K562 (cell line): ENCODE measurements around the gene CCDC93. TPM values are rescaled to one million over a fixed set of nuclear protein-coding genes. Genes with fewer than 3 reads are reported as not detected.

Source experiments
- ATAC-seq: fragments of 200-7000 bp; cut with Tn5 transposase; 3 replicates; pipeline ENCODE4 v1.9.1; 2020; ENCODE audit warnings: moderate library complexity
- BruUV-seq: library from RNA; stranded (reverse); fragments of 400-500 nt; replicated peaks from 2 replicates; lab custom pipeline; 2021; lab: Mats Ljungman, UMichigan
- CTCF ChIA-PET: fragments of 300-600 bp; formaldehyde crosslinking; extraction: SDS; loops from one replicate; lab custom pipeline; 2021; ENCODE audit warnings: low intra/inter-chr PET ratio; lab: Yijun Ruan, JAX
- POLR2A ChIA-PET: fragments of 300-600, 350-650 bp; sonication (Branson Sonifier 250); formaldehyde crosslinking; extraction: SDS; loops from one replicate; lab custom pipeline; 2021; ENCODE audit warnings: antibody characterized with exemption, inconsistent platforms; lab: Yijun Ruan, JAX
- DNase-seq, 4 experiments: peaks; one replicate each; pipeline versions ENCODE4 v3.0.0 to v3.0.0-alpha.2; 2011 to 2018; ENCODE audit warnings: low spot score in 3 of 4, mixed read lengths in 3 of 4; ENCODE audit errors: extremely low read depth in 1 of 4
- FAIRE-seq: peaks from 2 replicates; lab custom pipeline; 2011; peaks lifted over from hg19 to GRCh38; lab: Jason Lieb, UNC
- H2AFZ ChIP-seq: 2 replicates; pipeline ENCODE4 v1.6.0; 2011; ENCODE audit warnings: low read depth, low read length, control low read depth, inconsistent platforms
- H3K27ac ChIP-seq: fragments of 200-600 bp; 3 replicates; pipeline ENCODE4 v1.8.0; 2011; ENCODE audit warnings: low read depth, mild to moderate bottlenecking, control low read depth, inconsistent platforms, low read length, moderate library complexity, mixed read lengths; ENCODE audit errors: extremely low read depth
- H3K27me3 ChIP-seq, 2 experiments: fragments of 300-600 bp in 1 of 2; 2 replicates in 1 of 2; 3 replicates in 1 of 2; pipeline versions ENCODE4 v1.6.0 to v1.8.0; 2011; ENCODE audit warnings: inconsistent platforms in 2 of 2, low read length in 2 of 2, mild to moderate bottlenecking in 1 of 2, mixed read lengths in 1 of 2, moderate library complexity in 1 of 2; ENCODE audit not compliant: control insufficient read depth in 2 of 2, insufficient read depth in 2 of 2
- H3K36me3 ChIP-seq: fragments of 300-600 bp; 3 replicates; pipeline ENCODE4 v1.8.0; 2011; ENCODE audit warnings: mild to moderate bottlenecking, low read length, inconsistent platforms; ENCODE audit not compliant: control insufficient read depth, insufficient read depth
- H3K4me1 ChIP-seq, 2 experiments: fragments of 200-600 bp in 1 of 2; replicated peaks in 1 of 2; 2 replicates in 1 of 2; 3 replicates in 1 of 2; pipeline versions ENCODE4 v1.5.1 to v1.8.0; 2011; ENCODE audit warnings: inconsistent platforms in 2 of 2, low read length in 2 of 2, mild to moderate bottlenecking in 1 of 2, mixed read lengths in 1 of 2, moderate library complexity in 1 of 2; ENCODE audit not compliant: control insufficient read depth in 2 of 2, insufficient read depth in 2 of 2
- H3K4me2 ChIP-seq: 2 replicates; pipeline ENCODE4 v1.6.1; 2011; ENCODE audit warnings: low read length, control low read depth, inconsistent platforms, mixed read lengths; ENCODE audit not compliant: insufficient read depth
- H3K4me3 ChIP-seq: fragments of 200-600 bp; sonication (generic), shearing (Covaris generic); 2 replicates; pipeline ENCODE4 v1.5.1; 2016; ENCODE audit warnings: control low read depth, inconsistent platforms
- H3K79me2 ChIP-seq: fragments of 200-600 bp; 3 replicates; pipeline ENCODE4 v1.8.0; 2011; ENCODE audit warnings: low read length, inconsistent platforms; ENCODE audit not compliant: control insufficient read depth, insufficient read depth
- H3K9ac ChIP-seq, 2 experiments: 2 replicates each; pipeline versions ENCODE4 v1.6.0 to v1.6.1; 2011; ENCODE audit warnings: low read depth in 2 of 2, low read length in 2 of 2, control low read depth in 1 of 2, inconsistent platforms in 1 of 2, mild to moderate bottlenecking in 1 of 2, mixed read lengths in 1 of 2; ENCODE audit not compliant: insufficient read depth in 1 of 2
- H3K9me1 ChIP-seq: one replicate; pipeline ENCODE4 v1.6.0; 2011; ENCODE audit warnings: inconsistent platforms, mild to moderate bottlenecking, low read length, moderate library complexity; ENCODE audit not compliant: control insufficient read depth, insufficient read depth
- H3K9me3 ChIP-seq: replicated peaks from 2 replicates; pipeline ENCODE4 v1.5.1; 2011; ENCODE audit warnings: low read depth, low read length, inconsistent platforms; ENCODE audit not compliant: control insufficient read depth, insufficient read depth
- H4K20me1 ChIP-seq: replicated peaks from 2 replicates; pipeline ENCODE4 v1.6.1; 2011; ENCODE audit warnings: low read length, inconsistent platforms, mixed read lengths; ENCODE audit not compliant: control insufficient read depth, insufficient read depth
- AFF4 ChIP-seq: sonication (generic); formaldehyde crosslinking; IDR thresholded peaks from 2 replicates; pipeline ENCODE4 v1.8.0; 2023; ENCODE audit warnings: mild to moderate bottlenecking, missing genetic modification reagents
- GTF2E2 ChIP-seq: fragments of 200-800 bp; sonication (Bioruptor generic); IDR thresholded peaks from 2 replicates; pipeline ENCODE4 v1.6.1; 2016; ENCODE audit warnings: missing genetic modification characterization, missing compliant biosample characterization
- RBM34 ChIP-seq: fragments of 200-400 bp; formaldehyde crosslinking; IDR thresholded peaks from 2 replicates; pipeline ENCODE4 v1.6.1; 2018; ENCODE audit warnings: low read length, borderline replicate concordance; ENCODE audit not compliant: insufficient read depth
- SAFB ChIP-seq: fragments of 200-400 bp; formaldehyde crosslinking; IDR thresholded peaks from 2 replicates; pipeline ENCODE4 v1.6.1; 2017; ENCODE audit warnings: low read depth, low read length, borderline replicate concordance
- SMARCA5 ChIP-seq: fragments of 450-650 bp; IDR thresholded peaks from 2 replicates; pipeline ENCODE4 v1.6.1; 2016
- SOX6 ChIP-seq: fragments of 450-650 bp; IDR thresholded peaks from 2 replicates; pipeline ENCODE4 v1.6.1; 2014; ENCODE audit warnings: mild to moderate bottlenecking
- SP1 ChIP-seq: sonication (generic); formaldehyde crosslinking; IDR thresholded peaks from 2 replicates; pipeline ENCODE4 v1.8.1; 2022; ENCODE audit warnings: mild to moderate bottlenecking, missing genetic modification reagents
- SREBF2 ChIP-seq: sonication (generic); formaldehyde crosslinking; IDR thresholded peaks from 2 replicates; pipeline ENCODE4 v1.4.0; 2020; ENCODE audit warnings: mild to moderate bottlenecking, missing genetic modification reagents
- THAP12 ChIP-seq: fragments of 250-450 bp; sonication (Bioruptor Pico); IDR thresholded peaks from 2 replicates; pipeline ENCODE4 v1.9.0; 2021; ENCODE audit warnings: mild to moderate bottlenecking, inconsistent platforms
- XRCC5 ChIP-seq: fragments of 200-400 bp; formaldehyde crosslinking; IDR thresholded peaks from 2 replicates; pipeline ENCODE4 v1.6.1; 2017; ENCODE audit warnings: low read depth, mild to moderate bottlenecking, low read length
- ZNF175 ChIP-seq: fragments of 200-800 bp; sonication (Bioruptor generic); IDR thresholded peaks from 2 replicates; pipeline ENCODE4 v1.6.1; 2016; ENCODE audit warnings: low read depth, mild to moderate bottlenecking, missing genetic modification characterization, missing compliant biosample characterization
- ZNF398 ChIP-seq: fragments of 250-450 bp; sonication (Bioruptor Pico); IDR thresholded peaks from 2 replicates; pipeline ENCODE4 v1.8.0; 2021; ENCODE audit warnings: moderate library complexity, mild to moderate bottlenecking, inconsistent platforms
- WGBS: fragments of 100-300 bp; shearing (Covaris generic); methylation state at CpG from one replicate; pipeline ENCODE4 v1.1.6; 2016; ENCODE audit warnings: low coverage, mixed read lengths; ENCODE audit not compliant: insufficient coverage; ENCODE audit errors: missing lambda C conversion rate; 5-methylcytosine and 5-hydroxymethylcytosine counted together
- in situ Hi-C: fragments of 300-500 bp; cut with MboI; formaldehyde crosslinking; loops from 4 replicates; pipeline ENCODE4 v1.15.0; 2018; ENCODE audit warnings: inconsistent platforms, mixed read lengths
- intact Hi-C: fragments of 100-400 bp; cut with micrococcal nuclease; formaldehyde crosslinking; loops from 2 replicates; pipeline ENCODE4 v1.14.2; 2022
- polyA plus RNA-seq, 8 experiments: library from polyadenylated mRNA; depleted of rRNA in 4 of 8; stranded (reverse) in 5 of 8; unstranded in 3 of 8; fragments of >200 nt; fragmentation: Nextera tagmentation in 2 of 8; fragmentation: Illumina TruSeq in 1 of 8; extraction: Ambion mirVana in 2 of 8; extraction: Trizol in 1 of 8; gene quantifications; 2 replicates each; pipeline versions ENCODE4 v1.2.1 to v1.2.3, GENCODE V29; 2011 to 2014; ENCODE audit warnings: inconsistent platforms in 1 of 8, missing spikeins in 1 of 8
- total RNA-seq, 7 experiments: library from RNA; depleted of rRNA in 6 of 7; stranded (reverse); fragments of >200 nt in 6 of 7; fragmentation: Illumina TruSeq in 2 of 7; extraction: Trizol in 2 of 7; gene quantifications; 2 replicates each; pipeline versions ENCODE4 v1.2.1 to v1.2.3, GENCODE V29; 2011 to 2021; ENCODE audit warnings: low replicate concordance in 1 of 7

CCDC93 gene
- total and polyA plus RNA-seq, 9 of the 15 experiments (the other 6 are each of a cell fraction or from before 2014, with no cell fraction given) = 3.3 to 19.3 (median 12.4) TPM

- H3K36me3 ChIP-seq = peaks cover 83% of the 10 kb centered on the region; the same call in 2 of the 3 replicates
- H4K20me1 ChIP-seq = no peaks in the 10 kb centered on the region; the same call in 1 of the 2 replicates
- DNase-seq (no peak), ATAC-seq (no peak), FAIRE-seq (no peak)
- in situ Hi-C loops (no loop called here), intact Hi-C loops (no loop called here)
- no peaks in the 10 kb centered on the region for H3K4me1 ChIP-seq
- POLR2A ChIA-PET = no interaction called here
- no peaks in the 10 kb centered on the region for H3K79me2 ChIP-seq
- no peak overlapping the region for H3K9ac ChIP-seq
- CTCF ChIA-PET = no interaction called here
- TF ChIP-seq AFF4 (no peak), SP1 (CRISPR knock-in tag) (no peak), RBM34 (no peak), SOX6 (no peak), SMARCA5 (no peak), ZNF175 (no peak), SREBF2 (CRISPR knock-in tag) (no peak), XRCC5 (no peak), THAP12 (CRISPR knock-in tag) (no peak), GTF2E2 (tag) (no peak), ZNF398 (CRISPR knock-in tag) (no peak), SAFB (no peak)
- no peak overlapping the region for H3K27ac ChIP-seq
- no peak overlapping the region for H3K4me2 ChIP-seq
- no peaks in the 10 kb centered on the region for H3K27me3 ChIP-seq
- H3K9me1 ChIP-seq = no peaks in the 10 kb centered on the region
- no peaks in the 10 kb centered on the region for H3K9me3 ChIP-seq
- WGBS = 77% methylated on average over 3 of the region's 3 CpGs
- no peak overlapping the region for H3K4me3 ChIP-seq
- H2AFZ ChIP-seq = no peak overlapping the region
- no TSS peak for BruUV-seq
These were observed 70.7 kb downstream of the CCDC93 start for GRCh38 chr2:117943013-117943672.
